EL (cell line): ENCODE data around the gene FKBP7.
"Not testable (repeated sequence)": the region's sequence is repeated elsewhere in the genome, so short reads cannot be mapped to it uniquely, and the experiment has no call there.

ENCODE experiments used
- DNase-seq: peaks from one replicate; pipeline ENCODE4 v3.0.0-alpha.2; 2016

The FKBP7 gene

GRCh38 chr2:178478439-178479274 is at the start of gene FKBP7:
TSS of gene FKBP7 (minus strand) at chr2:178478600. CDS start at chr2:178478499, 101 bp downstream.
- peak; percentile 81 for DNase-seq

DNA sequence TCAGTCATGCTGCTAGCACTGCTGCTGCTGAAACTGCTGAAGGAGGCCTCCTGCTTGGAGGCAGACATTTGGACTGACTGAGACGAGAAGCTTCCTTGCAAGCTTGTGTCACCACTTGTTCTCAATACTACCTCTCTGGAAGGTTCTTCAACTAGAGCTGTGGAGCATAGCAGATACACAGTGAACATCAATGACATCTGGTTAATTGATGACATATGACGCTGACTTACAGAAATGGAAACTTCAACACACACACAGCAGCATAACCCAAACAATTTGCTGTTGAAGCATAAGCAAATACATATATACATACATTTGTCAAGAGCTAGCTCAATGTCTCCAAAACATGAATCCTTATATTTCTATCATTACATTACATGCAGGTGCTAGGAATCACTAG is 49.2 kb upstream of the FKBP7 start:
- no peak for DNase-seq

GRCh38 chr2:178526256-178526655 is 47.9 kb upstream of the FKBP7 start:
- DNase-seq = no peak

- DNase-seq = not testable (repeated sequence)
Observed at GRCh38 chr2:178525460-178525859, 47.1 kb upstream of the FKBP7 start.

DNA sequence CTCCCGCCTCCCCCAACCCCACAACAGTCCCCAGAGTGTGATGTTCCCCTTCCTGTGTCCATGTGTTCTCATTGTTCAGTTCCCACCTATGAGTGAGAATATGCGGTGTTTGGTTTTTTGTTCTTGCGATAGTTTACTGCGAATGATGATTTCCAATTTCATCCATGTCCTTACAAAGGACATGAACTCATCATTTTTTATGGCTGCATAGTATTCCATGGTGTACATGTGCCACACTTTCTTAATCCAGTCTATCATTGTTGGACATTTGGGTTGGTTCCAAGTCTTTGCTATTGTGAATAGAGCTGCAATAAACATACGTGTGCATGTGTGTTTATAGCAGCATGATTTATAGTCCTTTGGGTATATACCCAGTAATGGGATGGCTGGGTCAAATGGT is 46.6 kb upstream of the FKBP7 start:
- not testable (repeated sequence) for DNase-seq

DNA sequence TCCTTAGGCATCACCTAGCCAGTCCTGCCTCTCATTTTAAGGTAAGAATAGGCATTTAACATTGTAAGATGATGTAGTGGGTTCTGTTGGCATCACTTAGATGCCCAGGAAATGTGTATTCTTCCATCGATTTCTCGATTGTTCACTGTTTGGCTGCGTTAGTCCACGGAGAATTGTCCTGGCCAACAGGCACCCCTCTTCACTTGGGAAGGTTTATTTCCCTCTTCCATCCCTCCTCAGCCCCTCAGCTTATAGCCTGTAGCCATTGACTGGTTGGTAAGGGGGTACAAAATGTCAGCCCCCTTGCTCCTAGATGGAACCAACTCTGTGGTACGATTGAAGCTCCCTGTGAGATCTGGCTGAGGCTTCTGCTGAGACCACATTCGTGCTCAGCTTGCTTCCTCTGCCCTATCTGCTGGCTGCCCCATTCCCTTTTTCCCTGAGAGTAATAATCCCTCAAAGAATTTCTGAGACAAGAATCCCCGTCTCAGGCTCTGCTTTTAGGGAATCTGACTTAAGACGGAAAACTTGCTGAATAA is 45.3 kb upstream of the FKBP7 start:
- peak; percentile 22 for DNase-seq

- peak; percentile 85 for DNase-seq
Observed at GRCh38 chr2:178522950-178523595, 44.7 kb upstream of the FKBP7 start.

DNA sequence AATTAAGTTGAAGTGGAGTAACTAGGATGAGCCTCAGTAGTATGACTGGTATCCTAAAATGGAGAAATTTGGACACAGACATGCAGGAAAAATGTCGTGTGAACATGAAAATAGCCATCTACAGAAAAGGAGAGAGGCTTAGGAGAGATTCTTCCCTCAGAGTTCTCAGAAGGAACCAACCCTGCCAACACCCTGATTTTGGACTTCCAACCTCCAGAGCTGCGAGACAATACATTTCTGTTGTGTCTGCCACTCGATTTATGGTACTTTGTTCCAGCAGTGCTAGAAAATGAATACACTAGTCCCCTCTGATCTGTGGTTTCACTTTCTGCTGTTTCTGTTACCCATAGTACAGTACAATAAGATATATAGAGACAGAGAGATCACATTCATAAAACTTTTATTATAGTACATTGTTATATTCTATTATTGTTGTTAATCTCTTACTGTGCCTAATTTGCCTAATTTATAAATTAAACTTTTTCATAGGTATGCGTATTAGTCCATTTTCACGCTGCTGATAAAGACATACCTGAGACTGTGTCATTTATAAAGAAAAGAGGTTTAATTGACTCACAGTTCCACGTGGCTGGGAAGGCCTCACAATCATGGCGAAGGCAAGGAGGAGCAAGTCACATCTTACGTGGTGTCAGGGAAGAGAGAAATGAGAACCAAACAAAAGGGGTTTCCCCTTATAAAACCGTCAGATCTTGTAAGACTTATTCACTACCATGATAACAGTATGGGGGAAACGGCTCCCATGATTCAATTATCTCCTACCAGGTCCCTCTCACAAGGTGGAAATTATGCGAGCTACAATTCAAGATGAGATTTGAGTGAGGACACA is 43.1 kb upstream of the FKBP7 start:
- no peak for DNase-seq

DNA sequence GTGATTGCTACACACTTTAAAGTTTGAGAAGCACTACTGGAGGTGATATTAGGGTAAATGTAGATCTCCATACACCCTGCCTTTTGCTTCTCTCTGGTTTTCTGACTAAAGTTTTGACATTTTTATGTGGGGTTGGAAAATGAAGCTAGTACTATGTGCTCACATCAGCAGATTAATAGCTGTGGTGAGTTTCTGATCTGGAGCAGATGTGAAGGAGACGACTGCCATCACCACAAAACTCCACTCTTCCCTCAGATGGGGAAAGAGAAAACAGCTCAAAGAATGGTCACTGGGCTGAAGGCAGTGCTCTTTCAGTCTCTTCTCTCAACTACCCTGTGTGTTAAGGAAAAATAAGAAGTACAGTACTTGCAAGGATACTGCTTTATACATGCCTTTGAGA is 39.1 kb upstream of the FKBP7 start:
- DNase-seq = no peak

DNA sequence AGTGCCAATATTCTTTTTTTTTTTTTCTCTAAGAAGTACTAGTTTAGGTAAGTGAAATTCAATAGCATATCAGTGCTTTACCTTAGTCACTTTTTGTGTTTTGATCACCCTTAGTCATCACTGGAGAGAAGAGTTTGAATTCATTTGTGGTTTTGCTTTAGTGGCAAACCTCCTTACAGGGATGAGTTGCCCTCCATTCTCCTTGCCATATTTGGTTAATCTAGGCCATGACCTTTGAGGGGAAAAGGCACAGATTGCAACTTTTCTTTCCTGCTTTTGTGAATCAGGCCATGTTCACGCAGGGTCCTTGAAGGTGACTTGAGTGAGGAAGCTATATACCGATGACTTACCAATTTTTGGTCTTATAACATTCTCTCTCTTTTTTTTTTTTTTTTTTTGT is 36.3 kb upstream of the FKBP7 start:
- peak; percentile 71 for DNase-seq

- peak; percentile 29 for DNase-seq
Observed at GRCh38 chr2:178513876-178514275, 35.5 kb upstream of the FKBP7 start.

DNA sequence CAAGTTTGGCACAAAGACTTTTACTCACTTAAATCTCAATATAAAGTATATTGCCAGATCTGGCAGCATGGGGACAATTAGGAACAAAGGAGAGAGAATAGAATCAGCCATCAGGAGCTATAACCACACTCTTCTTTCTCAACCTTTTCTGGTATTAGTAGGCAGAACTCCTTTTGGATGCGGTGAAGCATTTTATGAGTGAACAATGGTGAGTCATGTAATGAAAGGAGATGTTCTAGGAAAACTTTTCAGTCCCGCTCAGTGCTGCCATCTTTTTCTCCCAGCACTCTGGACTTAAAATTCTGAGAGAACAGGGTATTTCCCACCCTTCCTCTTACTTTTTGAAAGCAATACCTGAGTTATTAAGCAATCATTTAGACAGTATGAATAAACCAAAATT is 34.1 kb upstream of the FKBP7 start:
- DNase-seq = peak; percentile 35

GRCh38 chr2:178510384-178510783 is 32.0 kb upstream of the FKBP7 start:
- no peak for DNase-seq

- DNase-seq = no peak
Observed at GRCh38 chr2:178508646-178509045, 30.2 kb upstream of the FKBP7 start.

DNA sequence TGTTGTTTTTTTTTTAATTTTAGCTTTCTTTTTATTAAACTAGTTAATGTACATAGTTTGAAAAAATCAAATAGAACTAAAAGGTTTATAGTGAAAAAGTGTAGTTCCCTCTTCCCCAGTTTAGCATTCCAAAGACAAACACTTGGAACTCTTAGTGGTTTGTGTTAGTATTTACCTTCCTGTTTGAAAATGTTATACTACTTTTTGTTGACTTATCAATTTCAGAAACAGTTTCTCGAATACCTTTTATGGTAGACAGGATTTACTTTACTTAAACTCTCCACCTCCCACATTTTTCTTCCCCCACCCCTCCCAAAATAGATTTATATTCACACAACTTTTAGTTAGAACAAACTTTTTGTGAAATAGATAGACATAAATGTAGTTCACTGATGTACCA is 28.5 kb upstream of the FKBP7 start:
- DNase-seq = no peak

DNA sequence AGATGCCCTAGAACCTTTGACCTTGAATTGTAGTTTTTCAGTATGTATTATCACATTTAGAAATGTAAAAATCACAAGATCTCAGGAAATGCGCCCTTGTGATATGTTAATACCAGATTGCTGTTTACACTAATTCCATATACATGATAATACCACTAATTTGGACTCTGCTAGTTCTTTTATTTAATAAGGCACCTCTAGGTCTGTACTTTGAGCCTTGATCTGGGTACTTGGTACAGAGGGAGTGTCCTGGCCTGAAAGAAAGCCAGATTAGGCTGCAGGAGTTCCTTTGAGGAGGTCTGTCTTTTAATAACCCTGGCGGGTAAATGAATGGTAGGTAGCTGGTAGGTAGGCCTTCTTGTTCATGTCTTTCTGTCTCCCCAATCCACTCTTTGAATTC is 28.1 kb upstream of the FKBP7 start:
- DNase-seq = no peak

DNA sequence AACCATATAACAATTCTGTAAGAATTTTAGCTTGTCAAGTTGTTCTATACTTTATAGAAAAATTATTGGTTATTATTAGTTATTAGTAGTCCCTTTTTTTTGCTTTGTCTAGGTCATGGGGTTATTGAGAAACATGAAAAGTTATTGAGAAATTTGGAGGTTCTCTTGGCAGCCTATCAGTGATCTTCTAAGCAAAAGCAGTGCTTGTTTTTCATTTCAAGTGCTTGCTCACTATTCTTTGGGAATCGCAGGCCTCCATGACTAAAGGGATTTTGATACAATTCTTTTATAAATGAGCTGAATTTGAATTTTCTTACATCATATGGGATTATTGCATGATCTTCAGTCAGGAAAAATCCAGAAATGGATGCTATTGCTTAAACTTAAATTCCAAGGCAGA is 27.7 kb upstream of the FKBP7 start:
- DNase-seq = no peak

DNA sequence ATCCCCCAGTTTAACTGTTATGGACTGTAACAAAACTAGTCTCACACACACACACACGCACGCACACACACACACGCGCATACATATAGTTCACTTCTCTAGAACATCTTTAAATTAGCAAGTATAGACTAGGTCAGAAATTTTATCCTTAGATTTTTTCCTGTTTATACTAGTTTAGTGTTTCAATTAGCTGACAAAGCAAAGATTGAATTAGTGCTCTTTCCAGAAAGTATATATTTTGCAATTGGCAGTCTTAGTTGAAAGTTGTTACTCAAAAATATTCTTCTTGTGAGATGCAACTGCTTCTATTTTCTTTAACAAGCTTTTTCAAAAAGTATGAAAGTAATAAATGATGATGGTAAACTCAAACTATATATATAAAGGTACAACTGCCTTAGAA is 24.4 kb upstream of the FKBP7 start:
- DNase-seq = no peak

DNA sequence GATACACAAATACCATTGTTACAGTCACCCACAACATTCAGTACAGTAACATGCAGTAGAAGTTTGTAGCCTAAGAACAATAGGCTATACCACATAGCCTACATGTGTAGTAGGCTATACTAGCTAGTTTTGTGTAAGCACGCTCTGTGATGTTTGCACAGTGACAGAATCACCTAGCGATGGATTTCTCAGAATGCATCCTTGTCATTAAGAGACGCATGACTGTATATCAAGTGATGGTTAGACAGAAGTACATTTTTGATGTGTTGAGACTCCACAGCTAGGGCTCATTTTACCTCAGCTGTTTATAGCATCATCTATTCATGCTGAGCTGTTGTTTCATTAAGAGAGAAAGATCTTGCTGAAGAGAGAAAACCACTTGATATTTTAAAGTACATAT is 21.2 kb upstream of the FKBP7 start:
- DNase-seq = no peak

- no peak for DNase-seq
Observed at GRCh38 chr2:178498137-178498536, 19.7 kb upstream of the FKBP7 start.

- DNase-seq = no peak
Observed at GRCh38 chr2:178496049-178496448, 17.6 kb upstream of the FKBP7 start.

- no peak for DNase-seq
Observed at GRCh38 chr2:178491612-178492011, 13.2 kb upstream of the FKBP7 start.

- no peak for DNase-seq
Observed at GRCh38 chr2:178485356-178485755, 7.0 kb upstream of the FKBP7 start.
